H1 (cell line): ENCODE results near the gene CTPS2. TPM values are rescaled to one million over a fixed set of nuclear protein-coding genes. Genes with fewer than 3 reads are reported as not detected.
"Not testable (repeated sequence)": the region's sequence is repeated elsewhere in the genome, so short reads cannot be mapped to it uniquely, and the experiment has no call there.

ENCODE experiments used
- CTCF ChIA-PET: fragments of 300-600 bp; sonication (Branson Sonifier 250); formaldehyde crosslinking; loops from one replicate; lab custom pipeline; 2021; ENCODE audit not compliant: partially characterized antibody; lab: Charles Lee
- POLR2A ChIA-PET: fragments of 300-600 bp; sonication (Branson Sonifier 250); formaldehyde crosslinking; loops from one replicate; lab custom pipeline; 2021; ENCODE audit warnings: inconsistent platforms; ENCODE audit not compliant: partially characterized antibody; lab: Charles Lee
- DNase-seq, 2 experiments: peaks; one replicate each; pipeline versions ENCODE4 v3.0.0 to v3.0.0-alpha.2; 2010 to 2022; ENCODE audit warnings: low spot score in 2 of 2, low read depth in 1 of 2, mixed read lengths in 1 of 2
- FAIRE-seq: peaks from 2 replicates; lab custom pipeline; 2011; peaks lifted over from hg19 to GRCh38; lab: Jason Lieb, UNC
- H2AFZ ChIP-seq: 2 replicates; pipeline ENCODE4 v1.8.1; 2012; ENCODE audit warnings: low read length, inconsistent platforms
- H2AK5ac ChIP-seq: 2 replicates; pipeline ENCODE4 v1.6.1; 2013; ENCODE audit warnings: low read depth, low read length
- H2BK120ac ChIP-seq: replicated peaks from 2 replicates; pipeline ENCODE3; 2013; ENCODE audit warnings: low read depth, low read length, inconsistent platforms
- H2BK12ac ChIP-seq: 2 replicates; pipeline ENCODE4 v1.6.1; 2013; ENCODE audit warnings: low read depth, low read length
- H2BK15ac ChIP-seq: 2 replicates; pipeline ENCODE4 v1.6.1; 2013; ENCODE audit warnings: low read length
- H2BK20ac ChIP-seq: 2 replicates; pipeline ENCODE4 v1.6.1; 2013; ENCODE audit warnings: low read length
- H2BK5ac ChIP-seq: 2 replicates; pipeline ENCODE4 v1.6.1; 2013; ENCODE audit warnings: low read depth, low read length
- H3K14ac ChIP-seq: 2 replicates; pipeline ENCODE4 v1.6.1; 2013; ENCODE audit warnings: inconsistent platforms; ENCODE audit not compliant: insufficient read length
- H3K18ac ChIP-seq: 2 replicates; pipeline ENCODE4 v1.6.1; 2013; ENCODE audit warnings: low read length; ENCODE audit errors: extremely low read depth
- H3K23ac ChIP-seq: 2 replicates; pipeline ENCODE4 v1.6.1; 2013; ENCODE audit warnings: inconsistent platforms; ENCODE audit not compliant: insufficient read length
- H3K23me2 ChIP-seq: 2 replicates; pipeline ENCODE4 v1.6.1; 2013; ENCODE audit warnings: low read depth, low read length
- H3K27ac ChIP-seq: 2 replicates; pipeline ENCODE4 v1.6.1; 2011; ENCODE audit warnings: low read depth, low read length, inconsistent platforms
- H3K27me3 ChIP-seq, 4 experiments: replicated peaks in 1 of 4; 1 replicate in 1 of 4; 2 replicates in 3 of 4; pipeline versions ENCODE4 v1.6.1 to v1.8.1; 2011 to 2013; ENCODE audit warnings: low read length in 3 of 4, mild to moderate bottlenecking in 3 of 4, inconsistent platforms in 2 of 4, mixed read lengths in 2 of 4, moderate library complexity in 1 of 4; ENCODE audit not compliant: control insufficient read depth in 3 of 4, insufficient read depth in 3 of 4; ENCODE audit errors: extremely low read depth in 1 of 4
- H3K36me3 ChIP-seq, 4 experiments: 2 replicates each; pipeline versions ENCODE4 v1.6.1 to v1.8.1; 2011 to 2013; ENCODE audit warnings: mild to moderate bottlenecking in 4 of 4, low read length in 3 of 4, moderate library complexity in 2 of 4, control low read depth in 1 of 4, inconsistent platforms in 1 of 4; ENCODE audit not compliant: insufficient read depth in 4 of 4, control insufficient read depth in 2 of 4
- H3K4ac ChIP-seq: replicated peaks from 2 replicates; pipeline ENCODE3; 2013; ENCODE audit warnings: low read length, low read depth, mixed read lengths, inconsistent platforms; ENCODE audit not compliant: insufficient read length
- H3K4me1 ChIP-seq, 4 experiments: replicated peaks in 1 of 4; 1 replicate in 1 of 4; 2 replicates in 3 of 4; pipeline versions ENCODE4 v1.6.1 to v1.8.1; 2011 to 2013; ENCODE audit warnings: low read length in 3 of 4, inconsistent platforms in 2 of 4, mixed read lengths in 1 of 4; ENCODE audit not compliant: insufficient read depth in 4 of 4, control insufficient read depth in 3 of 4
- H3K4me2 ChIP-seq, 2 experiments: 2 replicates each; pipeline versions ENCODE4 v1.6.1 to v1.8.1; 2011 to 2013; ENCODE audit warnings: low read depth in 2 of 2, low read length in 2 of 2, control low read depth in 1 of 2, inconsistent platforms in 1 of 2, mild to moderate bottlenecking in 1 of 2; ENCODE audit not compliant: insufficient read depth in 1 of 2
- H3K4me3 ChIP-seq, 4 experiments: fragments of 200-600, 300-600 bp in 1 of 4; sonication (generic), shearing (Covaris generic), sonication (Bioruptor Twin) in 1 of 4; 2 replicates each; pipeline versions ENCODE4 v1.5.1 to v1.8.1; 2011 to 2016; ENCODE audit warnings: low read length in 4 of 4, low read depth in 3 of 4, control low read depth in 2 of 4, inconsistent platforms in 2 of 4, mild to moderate bottlenecking in 2 of 4, mixed read lengths in 1 of 4, moderate library complexity in 1 of 4; ENCODE audit not compliant: insufficient read depth in 2 of 4; ENCODE audit errors: extremely low read depth in 1 of 4
- H3K56ac ChIP-seq: replicated peaks from 2 replicates; pipeline ENCODE3; 2013; ENCODE audit warnings: low read depth, mild to moderate bottlenecking, mixed read lengths, low read length, inconsistent platforms; ENCODE audit not compliant: insufficient read length
- H3K79me1 ChIP-seq: 2 replicates; pipeline ENCODE4 v1.6.1; 2013; ENCODE audit warnings: low read depth, low read length, control low read depth
- H3K79me2 ChIP-seq, 2 experiments: 2 replicates each; pipeline versions ENCODE4 v1.6.1 to v1.8.1; 2012 to 2013; ENCODE audit warnings: low read length in 2 of 2, mild to moderate bottlenecking in 2 of 2, inconsistent platforms in 1 of 2; ENCODE audit not compliant: insufficient read depth in 2 of 2, control insufficient read depth in 1 of 2
- H3K9ac ChIP-seq, 4 experiments: replicated peaks in 1 of 4; 1 replicate in 1 of 4; 2 replicates in 3 of 4; pipeline versions ENCODE4 v1.6.1 to v1.8.1; 2011 to 2013; ENCODE audit warnings: low read depth in 3 of 4, low read length in 3 of 4, control low read depth in 2 of 4, mild to moderate bottlenecking in 2 of 4, moderate library complexity in 2 of 4, inconsistent platforms in 1 of 4; ENCODE audit errors: extremely low read depth in 1 of 4
- H3K9me3 ChIP-seq, 2 experiments: 2 replicates each; pipeline versions ENCODE4 v1.6.1 to v1.8.1; 2012 to 2013; ENCODE audit warnings: mild to moderate bottlenecking in 2 of 2, moderate library complexity in 2 of 2, control low read depth in 1 of 2, inconsistent platforms in 1 of 2, low read depth in 1 of 2, low read length in 1 of 2, mixed read lengths in 1 of 2; ENCODE audit not compliant: insufficient read depth in 2 of 2
- H4K20me1 ChIP-seq, 2 experiments: replicated peaks in 1 of 2; 2 replicates each; pipeline versions ENCODE3 to v1.8.1; 2011 to 2013; ENCODE audit warnings: inconsistent platforms in 2 of 2, low read length in 2 of 2, mild to moderate bottlenecking in 1 of 2; ENCODE audit not compliant: insufficient read depth in 2 of 2, control insufficient read depth in 1 of 2
- H4K5ac ChIP-seq: 2 replicates; pipeline ENCODE4 v1.6.1; 2013; ENCODE audit warnings: low read length, low read depth, mixed read lengths, inconsistent platforms; ENCODE audit not compliant: insufficient read length
- H4K8ac ChIP-seq: 2 replicates; pipeline ENCODE4 v1.8.0; 2013; ENCODE audit warnings: mild to moderate bottlenecking, moderate library complexity, low read length, inconsistent platforms; ENCODE audit not compliant: insufficient read depth; ENCODE audit errors: extremely low read depth
- H4K91ac ChIP-seq: replicated peaks from 2 replicates; pipeline ENCODE3; 2013; ENCODE audit warnings: low read length, mixed read lengths, inconsistent platforms; ENCODE audit not compliant: insufficient read length
- POLR2A ChIP-seq, 2 experiments: IDR thresholded peaks; 1 replicate in 1 of 2; 2 replicates in 1 of 2; pipeline ENCODE4 v1.6.1; 2011; ENCODE audit warnings: low read depth in 2 of 2, low read length in 2 of 2, mild to moderate bottlenecking in 2 of 2; ENCODE audit errors: control extremely low read depth in 1 of 2
- SIN3A ChIP-seq, 2 experiments: IDR thresholded peaks in 1 of 2; conservative IDR thresholded peaks in 1 of 2; 2 replicates each; pipeline ENCODE4 v1.6.1; 2011 to 2012; ENCODE audit warnings: low read length in 2 of 2, improper control_type of control experiment in 1 of 2, low read depth in 1 of 2, mild to moderate bottlenecking in 1 of 2
- WGBS, 2 experiments: shearing (Covaris generic) in 1 of 2; methylation state at CpG; one replicate each; pipeline versions ENCODE4 v1.1.6 to v1.1.7; 2013 to 2015; ENCODE audit warnings: low lambda C conversion rate in 2 of 2, mixed read lengths in 2 of 2, inconsistent platforms in 1 of 2, low coverage in 1 of 2, missing lambda C conversion rate in 1 of 2; ENCODE audit not compliant: insufficient replicate concordance in 2 of 2, insufficient coverage in 1 of 2, insufficient read length in 1 of 2; ENCODE audit errors: extremely low coverage in 1 of 2, missing lambda C conversion rate in 1 of 2; 5-methylcytosine and 5-hydroxymethylcytosine counted together
- polyA plus RNA-seq, 7 experiments: library from polyadenylated mRNA; depleted of rRNA in 3 of 7; stranded (reverse) in 5 of 7; unstranded in 2 of 7; fragments of >200 nt in 5 of 7; fragments of 200-250 nt in 2 of 7; gene quantifications; 1 replicate in 5 of 7; 2 replicates in 1 of 7; 4 replicates in 1 of 7; pipeline versions ENCODE4 v1.2.1 to v1.2.3, GENCODE V29; 2011 to 2013; ENCODE audit warnings: missing spikeins in 2 of 7, mixed read lengths in 2 of 7
- total RNA-seq: library from RNA; stranded (reverse); fragmentation: NEBNext Ultra II Directional; extraction: Animal tissue kit (Norgen Biotek cat#: 25700); gene quantifications from 2 replicates; pipeline ENCODE4 v1.2.1, GENCODE V29; 2021

The CTPS2 gene
- total and polyA plus RNA-seq, 2 of the 8 experiments (the other 6 are each of a cell fraction or from before 2014, with no cell fraction given), result 17.1 to 34.0 TPM

GRCh38 chrX:16712548-16713155, at the start of gene CTPS2 (continued):
- 0 out of 4 replicates have a peak, but pooled peaks of 1 of the 2 experiments have one; percentile 21 for TF ChIP-seq SIN3A (conservative IDR thresholded peaks at IDR 0.05 in 1 of 2, IDR thresholded peaks at IDR 0.05 in 1 of 2; ENCODE audit: low read depth in 1 of 2, low read length in 2 of 2)
- TF ChIP-seq POLR2A (IDR thresholded peaks at IDR 0.05; ENCODE audit: control extremely low read depth in 1 of 2, low read depth in 2 of 2, low read length in 2 of 2), result peak in 1 of 2 experiments; percentile 65; a peak in 1 of 3 replicates

- H3K18ac ChIP-seq, H2BK15ac ChIP-seq, H3K23ac ChIP-seq, H3K4me3 ChIP-seq, H3K4me1 ChIP-seq, H2BK5ac ChIP-seq, H3K23me2 ChIP-seq, H2BK120ac ChIP-seq, H4K20me1 ChIP-seq, H2BK12ac ChIP-seq, H3K9me3 ChIP-seq, H3K27ac ChIP-seq, H4K8ac ChIP-seq, H4K5ac ChIP-seq, FAIRE-seq, DNase-seq, H4K91ac ChIP-seq, H3K4ac ChIP-seq, H3K14ac ChIP-seq, H3K4me2 ChIP-seq, H3K79me1 ChIP-seq, POLR2A ChIA-PET, H2AK5ac ChIP-seq, H3K79me2 ChIP-seq, H2AFZ ChIP-seq, CTCF ChIA-PET, H3K56ac ChIP-seq, H2BK20ac ChIP-seq, H3K27me3 ChIP-seq, H3K9ac ChIP-seq: not testable (repeated sequence)
- peaks cover 0 to 21% (median 9%) of the 10 kb centered on the region in 4 experiments; a peak in 2 of 8 replicates for H3K36me3 ChIP-seq
- 96% methylated on average over 4 of the region's 4 CpGs; no CpG with 5 or more reads in 1 of the 2 experiments for WGBS, 2 experiments
These were observed 49.0 kb upstream of the CTPS2 start for GRCh38 chrX:16761500-16761899.
